HUDEP-2 (cell line): ENCODE measurements around the gene SMARCB1.
A peak's percentile ranks its signal among the peaks of the same experiment; 100 is the strongest.

Experiments
- DNase-seq, 76 experiments: peaks; one replicate each; lab custom pipeline; 2025; ENCODE audit not compliant: unreplicated experiment in 76 of 76; lab: John Stamatoyannopoulos, UW

SMARCB1 gene

GRCh38 chr22:23786752-23787599, at the start of gene SMARCB1:
SMARCB1 (plus strand) TSS chr22:23786966; CDS start chr22:23787170, 204 bp downstream.
- peak in 72 of 76 experiments; percentile 23 to 86 (median 72) for DNase-seq

DNA sequence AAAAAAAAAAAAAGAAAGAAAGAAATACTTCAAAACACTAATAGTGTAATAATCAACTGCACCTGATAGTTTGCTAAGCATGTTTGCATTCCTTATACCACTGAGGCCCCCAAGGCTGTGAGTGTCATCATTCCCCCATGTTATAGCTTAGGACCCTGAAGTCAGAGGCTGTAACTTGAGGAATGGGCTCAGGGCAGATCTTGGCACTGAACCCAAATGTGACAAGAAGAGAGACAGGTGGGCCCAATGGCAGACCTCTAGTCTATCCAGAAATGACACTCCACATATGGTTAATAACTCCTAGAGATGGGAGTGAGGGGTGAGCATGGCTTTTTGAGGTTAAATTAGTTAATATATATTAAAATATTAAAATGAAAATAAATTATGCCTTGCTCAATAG, 49.1 kb upstream of the SMARCB1 start:
- no peak for DNase-seq

DNA sequence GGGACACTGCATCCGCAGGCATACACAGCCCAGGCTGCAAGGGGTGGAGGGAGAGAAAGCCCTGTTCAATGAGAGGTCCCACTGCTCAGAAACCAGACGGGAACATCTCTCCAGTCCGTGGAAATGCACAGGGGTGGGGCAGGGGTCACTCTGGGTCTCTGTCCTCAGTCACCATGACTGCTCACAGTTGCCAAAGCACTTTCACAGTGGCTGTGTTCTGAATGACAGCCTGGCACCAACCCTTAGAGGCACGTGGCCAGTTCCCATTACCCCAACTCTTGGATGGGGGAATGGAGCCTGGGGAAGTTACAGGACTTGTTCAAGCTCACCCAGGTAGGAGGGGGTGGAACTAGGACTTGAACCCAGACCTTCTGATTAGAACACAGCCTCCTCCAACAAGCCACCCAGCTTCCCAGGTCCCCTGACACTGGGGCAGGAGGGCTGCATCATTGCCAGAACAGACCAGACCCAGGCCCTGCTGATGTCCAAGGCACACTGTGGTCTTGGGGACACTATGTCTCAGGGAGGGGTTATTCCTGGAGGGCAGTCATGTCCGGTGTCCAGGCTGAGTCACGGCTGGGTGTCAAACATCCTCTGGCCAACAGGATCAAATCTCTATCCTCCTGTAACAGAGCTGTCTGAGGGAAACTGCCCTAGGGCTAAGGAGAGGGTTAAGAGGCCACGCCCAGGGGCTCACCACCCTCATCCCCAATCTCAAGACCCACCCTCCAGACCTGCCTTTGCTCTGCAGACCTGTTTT, 44.1 kb upstream of the SMARCB1 start:
- no peak for DNase-seq

DNA sequence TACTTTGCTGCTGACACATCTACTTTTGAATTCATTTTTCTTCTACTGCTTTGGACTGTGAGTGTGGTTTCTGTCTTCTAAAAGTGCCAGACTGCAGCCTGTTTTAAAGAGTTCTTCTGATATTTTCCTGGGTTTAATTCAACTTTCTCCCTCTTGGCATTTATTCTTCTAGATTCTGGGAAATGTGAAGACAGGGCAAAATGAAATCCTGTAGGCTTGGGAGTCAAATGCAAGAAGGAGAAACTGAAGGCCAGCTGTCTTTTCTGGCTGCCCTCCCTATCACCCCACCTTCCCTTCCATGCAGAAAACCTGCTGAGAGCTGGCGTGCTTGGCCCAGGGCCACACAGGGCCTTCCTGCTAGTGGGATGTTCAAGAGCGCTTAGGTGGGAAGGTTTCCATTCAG, 43.5 kb upstream of the SMARCB1 start:
- no peak for DNase-seq

- no peak for DNase-seq
Measured at GRCh38 chr22:23744001-23744400, 42.8 kb upstream of the SMARCB1 start.

DNA sequence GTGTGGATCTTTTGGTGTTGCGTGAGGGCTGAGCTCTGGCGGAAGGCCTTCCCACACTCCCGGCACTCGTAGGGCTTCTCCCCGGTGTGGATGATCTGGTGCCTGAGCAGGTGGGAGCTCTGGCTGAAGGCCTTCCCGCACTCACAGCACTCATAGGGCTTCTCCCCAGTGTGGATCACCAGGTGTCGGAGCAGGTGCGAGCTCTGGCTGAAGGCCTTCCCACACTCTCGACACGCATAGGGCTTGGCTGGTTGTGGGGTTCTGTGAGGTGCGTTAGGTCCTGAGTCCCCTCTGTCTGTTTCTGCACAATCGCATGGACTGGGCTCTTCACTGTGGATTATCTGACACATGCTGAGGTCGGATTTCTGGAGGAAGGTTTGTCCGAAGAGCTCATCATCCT, 42.3 kb upstream of the SMARCB1 start:
- DNase-seq = no peak

- DNase-seq = no peak
Measured at GRCh38 chr22:23745791-23746190, 41.0 kb upstream of the SMARCB1 start.

DNA sequence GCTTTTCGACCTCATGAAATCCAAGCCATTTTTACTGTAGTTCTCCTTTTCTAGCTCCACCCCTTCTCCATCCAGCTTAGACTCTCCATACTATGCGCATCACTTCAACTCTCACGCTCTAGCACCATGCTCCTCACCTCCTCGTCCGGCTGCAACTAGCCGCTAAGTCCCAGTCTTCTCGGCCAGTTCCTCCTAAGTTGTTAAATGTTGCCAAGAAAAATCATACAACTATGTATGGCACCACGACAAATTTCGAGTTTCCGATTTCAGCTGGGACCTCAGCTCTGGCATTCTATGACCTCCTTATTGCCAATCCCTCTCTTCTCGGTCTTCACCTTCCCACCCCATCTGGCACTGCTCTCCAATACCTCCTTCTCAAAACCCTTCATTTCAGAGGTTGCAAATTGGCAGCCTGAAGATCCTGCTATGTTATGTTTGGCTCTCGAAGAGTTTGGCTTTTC, 36.9 kb upstream of the SMARCB1 start:
- no peak for DNase-seq

DNA sequence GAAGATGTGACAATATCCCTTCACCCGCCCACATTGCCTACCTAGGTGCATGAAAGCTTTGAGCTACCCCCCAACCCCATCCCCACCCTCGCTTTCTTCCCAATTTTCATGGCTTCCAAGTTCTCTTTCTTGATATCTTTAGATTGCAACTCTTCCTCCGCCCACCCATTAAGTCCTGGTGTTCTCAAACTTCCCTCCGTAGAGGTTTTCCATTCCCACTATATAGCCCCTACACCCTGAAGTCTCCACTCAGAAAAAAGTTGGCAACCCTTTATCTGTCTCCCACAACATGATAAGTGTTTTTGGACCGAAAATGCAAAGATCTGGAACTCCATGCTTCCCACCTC, 36.4 kb upstream of the SMARCB1 start:
- peak in 1 of 76 experiments; percentile 43 for DNase-seq

GRCh38 chr22:23750714-23751440, 35.9 kb upstream of the SMARCB1 start, which contains the start of gene ZNF70:
ZNF70 (minus strand) TSS chr22:23751112; CDS start chr22:23745140, 5,972 bp downstream.
- DNase-seq = peak in 70 of 76 experiments; percentile 11 to 86 (median 66)

DNA sequence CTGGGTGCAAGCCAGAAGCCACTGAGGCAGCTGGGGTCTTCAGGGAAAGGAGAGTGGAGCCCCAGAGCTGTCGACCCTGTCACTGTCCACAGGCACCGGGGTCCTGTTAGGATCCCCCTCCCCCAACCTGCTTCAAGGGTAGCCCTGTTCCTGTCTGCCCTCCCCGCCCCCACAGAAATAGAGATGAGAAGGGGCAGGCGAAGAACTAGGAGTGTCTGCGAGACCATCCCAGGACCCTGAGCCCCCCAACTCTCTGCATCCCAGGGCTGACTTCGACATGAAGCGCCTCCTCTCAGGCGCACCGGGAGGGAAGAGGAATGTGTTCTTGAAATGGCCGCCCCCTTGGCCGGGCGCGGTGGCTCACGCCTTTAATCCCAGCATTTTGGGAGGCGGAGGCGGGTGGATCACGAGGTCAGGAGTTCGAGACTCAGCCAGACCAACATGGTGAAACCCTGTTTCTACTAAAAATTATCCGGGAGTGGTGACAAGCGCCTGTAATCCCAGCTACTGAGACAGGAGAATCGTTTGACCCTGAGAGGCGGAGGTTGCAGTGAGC, 35.2 kb upstream of the SMARCB1 start:
- peak in 4 of 76 experiments; percentile 28 to 63 (median 40) for DNase-seq

- no peak for DNase-seq
Measured at GRCh38 chr22:23752090-23752691, 34.6 kb upstream of the SMARCB1 start.

DNA sequence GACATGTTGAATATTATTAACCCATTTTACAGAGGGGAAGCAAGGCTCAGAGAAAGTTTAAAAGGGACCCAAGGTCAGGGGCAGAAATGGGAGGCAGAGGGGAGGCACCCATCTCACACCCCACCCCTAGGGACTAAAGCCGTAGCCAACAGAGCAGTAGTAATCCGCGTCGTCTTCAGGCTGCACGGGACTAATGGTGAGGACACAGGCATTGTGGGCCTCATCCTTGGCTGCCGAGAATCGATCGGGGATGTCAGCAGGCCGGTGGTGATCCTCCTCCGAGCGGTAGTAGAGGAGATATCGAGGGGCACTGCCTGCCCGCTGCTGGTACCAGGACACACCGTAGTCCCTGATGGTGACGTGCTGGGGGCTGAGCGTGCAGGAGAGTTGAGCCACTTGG, 34.0 kb upstream of the SMARCB1 start:
- no peak for DNase-seq

- no peak for DNase-seq
Measured at GRCh38 chr22:23753385-23753784, 33.4 kb upstream of the SMARCB1 start.

- DNase-seq = no peak
Measured at GRCh38 chr22:23754220-23754919, 32.4 kb upstream of the SMARCB1 start, which contains the start of gene VPREB3. VPREB3 (minus strand) TSS chr22:23754425; CDS start chr22:23754363, 62 bp downstream.

DNA sequence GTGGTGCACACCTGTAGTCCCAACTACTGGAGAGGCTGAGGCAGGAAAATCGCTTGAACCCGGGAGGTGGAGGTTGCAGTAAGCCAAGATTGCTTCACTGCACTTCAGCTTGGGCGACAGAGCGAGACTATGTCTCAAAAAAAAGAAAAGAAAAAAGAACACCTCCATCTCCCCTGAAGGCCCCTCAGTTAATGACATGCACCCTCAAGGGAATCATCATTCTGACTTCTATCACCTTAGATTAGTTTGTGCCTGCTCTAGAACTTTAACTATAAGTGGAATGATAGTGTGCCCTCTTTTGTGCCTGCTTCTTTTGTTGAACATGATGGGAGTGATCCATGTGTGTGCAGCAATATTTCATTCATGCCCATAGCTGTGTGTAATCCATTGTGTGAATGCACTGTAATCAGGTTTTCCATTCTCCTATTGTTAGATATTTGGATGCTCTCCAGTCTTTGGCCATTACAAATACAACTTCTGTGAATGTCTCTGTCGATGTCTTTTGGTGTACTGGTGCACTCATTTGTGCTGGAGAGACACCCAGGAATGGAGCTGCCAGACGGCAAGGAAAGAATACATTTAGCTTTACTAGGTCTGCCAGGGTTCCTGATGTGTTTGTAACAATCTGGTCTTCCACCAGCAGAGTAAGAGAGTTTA, 31.7 kb upstream of the SMARCB1 start:
- no peak for DNase-seq

DNA sequence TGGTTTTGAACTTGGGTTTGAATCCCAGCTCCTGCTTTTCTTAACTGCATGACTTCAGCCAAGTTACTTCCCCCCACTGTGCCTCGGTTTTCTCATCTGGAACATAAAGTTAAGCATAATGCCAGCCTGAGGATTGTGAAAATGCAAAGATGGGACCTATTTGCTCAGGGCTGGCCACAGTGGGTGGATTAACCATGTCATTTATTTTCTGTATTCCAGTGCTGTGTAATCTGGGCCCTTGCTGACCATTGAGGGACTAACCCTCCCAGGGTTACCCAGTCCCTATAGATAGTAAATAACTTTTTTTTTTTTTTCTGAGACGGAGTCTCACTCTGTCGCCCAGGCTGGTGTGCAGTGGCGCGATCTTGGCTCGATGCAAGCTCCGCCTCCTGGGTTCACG, 31.1 kb upstream of the SMARCB1 start:
- no peak for DNase-seq

- DNase-seq = no peak
Measured at GRCh38 chr22:23756891-23757290, 29.9 kb upstream of the SMARCB1 start.

DNA sequence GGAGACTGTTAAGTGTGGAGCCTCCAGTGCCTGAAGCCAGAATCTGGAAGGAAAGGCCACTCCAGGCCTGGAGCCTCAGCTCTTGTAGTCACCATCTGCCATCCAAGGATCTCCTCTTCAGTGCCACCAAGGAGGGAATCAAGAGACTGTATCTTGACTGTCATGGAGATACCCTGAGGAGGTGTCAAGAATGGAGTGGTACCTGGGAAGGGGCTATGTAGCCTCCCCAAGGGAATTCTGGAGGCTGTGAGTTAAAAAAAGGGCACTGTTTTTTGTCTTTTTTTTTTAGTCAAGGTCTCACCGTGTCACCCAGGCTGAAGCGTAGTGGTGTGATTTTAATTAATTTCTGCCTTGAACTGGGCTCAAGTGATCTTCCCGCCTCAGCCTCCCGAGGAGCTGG, 27.2 kb upstream of the SMARCB1 start:
- DNase-seq = no peak
